Fibroblast of the aortic adventitia (primary cell): ENCODE measurements around the gene LGALS4. TPM values are rescaled to one million over a fixed set of nuclear protein-coding genes. Genes with fewer than 3 reads are reported as not detected.

ENCODE experiments used
- DNase-seq: peaks from one replicate; pipeline ENCODE4 v3.0.0-alpha.2; 2010; ENCODE audit warnings: low read depth
- H3K4me3 ChIP-seq: 2 replicates; pipeline ENCODE4 v1.5.1; 2011; ENCODE audit warnings: low read depth, mild to moderate bottlenecking, control low read depth, low read length, moderate library complexity
- total RNA-seq: library from RNA; depleted of rRNA; stranded (reverse); fragments of >200 nt; gene quantifications from 2 replicates; pipeline ENCODE4 v1.2.3, GENCODE V29; 2012; ENCODE audit warnings: low replicate concordance
- TF ChIP-seq, protein P1 (sequence below): IDR thresholded peaks from 2 replicates; pipeline ENCODE4 v1.5.1; 2011; ENCODE audit warnings: mild to moderate bottlenecking, low read length, control low read depth, inconsistent platforms; ENCODE audit not compliant: insufficient read depth

The LGALS4 gene
- total RNA-seq, 1 donor: not detected

DNA sequence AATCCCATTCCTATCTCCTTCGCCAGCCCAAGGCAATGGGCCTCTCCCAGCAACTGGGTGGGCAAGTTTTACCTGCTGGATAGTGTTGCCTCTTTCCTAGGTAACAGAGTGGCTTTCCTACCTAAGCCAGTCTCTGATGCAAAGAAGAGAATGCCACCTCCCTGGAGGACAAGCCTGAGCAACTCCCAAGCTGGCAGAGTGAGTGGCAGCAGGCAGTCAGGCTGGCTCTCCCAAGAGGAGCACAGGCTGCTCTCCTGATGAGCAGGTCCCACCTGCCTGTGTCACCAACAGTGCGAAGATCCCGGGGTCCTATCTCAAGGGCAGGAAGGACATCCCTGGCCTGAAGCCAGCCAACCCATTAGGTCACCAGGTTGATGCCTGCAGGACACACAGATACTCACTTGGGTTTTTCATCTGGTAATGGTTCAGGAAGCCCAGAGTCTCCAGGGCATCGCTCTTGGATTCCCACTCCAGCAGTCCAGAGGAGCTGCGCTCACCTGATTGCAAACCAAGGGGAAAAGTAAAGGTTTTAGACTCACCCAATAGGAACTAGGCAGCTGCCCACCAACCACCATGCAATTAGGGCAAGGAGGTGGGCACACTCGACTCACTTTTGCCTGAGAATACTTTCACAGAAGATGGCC is 24.4 kb upstream of the LGALS4 start:
- no peak for DNase-seq
- TF ChIP-seq, protein P1, sequence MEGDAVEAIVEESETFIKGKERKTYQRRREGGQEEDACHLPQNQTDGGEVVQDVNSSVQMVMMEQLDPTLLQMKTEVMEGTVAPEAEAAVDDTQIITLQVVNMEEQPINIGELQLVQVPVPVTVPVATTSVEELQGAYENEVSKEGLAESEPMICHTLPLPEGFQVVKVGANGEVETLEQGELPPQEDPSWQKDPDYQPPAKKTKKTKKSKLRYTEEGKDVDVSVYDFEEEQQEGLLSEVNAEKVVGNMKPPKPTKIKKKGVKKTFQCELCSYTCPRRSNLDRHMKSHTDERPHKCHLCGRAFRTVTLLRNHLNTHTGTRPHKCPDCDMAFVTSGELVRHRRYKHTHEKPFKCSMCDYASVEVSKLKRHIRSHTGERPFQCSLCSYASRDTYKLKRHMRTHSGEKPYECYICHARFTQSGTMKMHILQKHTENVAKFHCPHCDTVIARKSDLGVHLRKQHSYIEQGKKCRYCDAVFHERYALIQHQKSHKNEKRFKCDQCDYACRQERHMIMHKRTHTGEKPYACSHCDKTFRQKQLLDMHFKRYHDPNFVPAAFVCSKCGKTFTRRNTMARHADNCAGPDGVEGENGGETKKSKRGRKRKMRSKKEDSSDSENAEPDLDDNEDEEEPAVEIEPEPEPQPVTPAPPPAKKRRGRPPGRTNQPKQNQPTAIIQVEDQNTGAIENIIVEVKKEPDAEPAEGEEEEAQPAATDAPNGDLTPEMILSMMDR: no peak
- H3K4me3 ChIP-seq: no peak overlapping the region

GRCh38 chr19:38836159-38836982 is 23.6 kb upstream of the LGALS4 start:
- H3K4me3 ChIP-seq: no peak overlapping the region
- TF ChIP-seq, protein P1: no peak
- no peak for DNase-seq

DNA sequence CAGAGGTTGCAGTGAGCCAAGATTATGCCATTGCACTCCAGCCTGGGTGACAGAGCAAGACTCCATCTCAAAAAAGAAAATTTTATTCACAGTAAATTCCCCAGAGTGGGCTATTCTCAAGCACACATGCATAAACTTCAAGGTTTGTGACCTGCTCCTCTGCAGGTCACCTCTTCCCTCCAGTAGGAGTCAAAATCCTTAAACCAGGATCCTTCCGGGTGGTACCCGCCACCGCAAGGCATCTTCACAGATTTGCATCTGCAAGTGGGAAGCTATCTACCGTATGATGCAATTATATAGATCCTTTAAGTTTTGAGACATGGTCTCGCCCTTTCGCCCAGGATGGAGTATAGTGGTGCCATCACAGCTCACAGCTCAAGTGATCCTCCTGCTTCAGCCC is 21.8 kb upstream of the LGALS4 start:
- DNase-seq: no peak
- no peak overlapping the region for H3K4me3 ChIP-seq
- TF ChIP-seq, protein P1: no peak

- no peak overlapping the region for H3K4me3 ChIP-seq
- peak; percentile 20 for DNase-seq
- TF ChIP-seq, protein P1: no peak
Observed at GRCh38 chr19:38834104-38834490, 21.4 kb upstream of the LGALS4 start.

DNA sequence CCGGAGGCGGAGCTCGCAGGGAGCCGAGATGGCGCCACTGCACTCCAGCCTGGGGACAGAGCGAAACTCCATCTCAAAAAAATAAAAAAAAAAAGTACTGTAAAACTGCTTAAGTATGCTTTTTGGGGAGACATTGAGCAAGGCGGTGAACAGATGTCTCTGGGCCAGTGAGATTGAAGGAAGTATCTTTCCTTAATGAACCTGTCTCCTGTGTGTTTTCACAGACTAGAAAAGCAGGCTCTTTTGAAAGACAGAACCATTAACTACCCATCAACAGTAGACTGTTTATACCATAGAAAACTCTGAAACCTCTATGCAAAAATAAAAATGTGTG is 20.3 kb upstream of the LGALS4 start:
- DNase-seq: no peak
- H3K4me3 ChIP-seq: no peak overlapping the region
- TF ChIP-seq, protein P1: no peak

DNA sequence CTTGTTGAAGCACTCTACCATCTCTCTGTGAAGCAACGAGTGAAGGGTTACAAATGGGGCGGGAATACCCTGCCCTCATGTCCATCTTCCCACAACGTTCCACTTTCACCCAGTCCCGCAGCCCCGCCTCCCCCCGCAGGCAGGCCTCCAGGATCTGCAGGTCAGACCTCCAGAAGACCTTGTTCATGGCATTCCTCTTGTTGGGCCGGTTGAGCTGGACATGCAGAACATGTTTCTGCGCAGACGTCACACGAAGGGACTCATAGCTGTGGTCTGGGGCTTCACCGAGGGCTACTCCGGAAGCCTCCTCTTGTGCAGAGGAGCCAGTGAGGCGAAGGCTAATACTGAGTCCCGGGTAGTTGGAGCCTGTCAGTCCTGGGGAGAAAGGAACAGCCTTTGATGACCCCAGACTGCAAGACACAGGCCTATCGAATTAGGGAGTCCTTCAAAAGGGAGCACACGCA is 18.4 kb upstream of the LGALS4 start:
- DNase-seq: peak; percentile 81
- TF ChIP-seq, protein P1: no peak
- H3K4me3 ChIP-seq: peak overlapping the region; percentile 87
